ENCODE results near the gene TTLL5. TPM values are rescaled to one million over a fixed set of nuclear protein-coding genes. Genes with fewer than 3 reads are reported as not detected.

Gene TTLL5
- total and polyA plus RNA-seq, 9 of the 15 experiments (the other 6 are each of a cell fraction or from before 2014, with no cell fraction given), result 4.1 to 18.9 (median 12.6) TPM

DNA sequence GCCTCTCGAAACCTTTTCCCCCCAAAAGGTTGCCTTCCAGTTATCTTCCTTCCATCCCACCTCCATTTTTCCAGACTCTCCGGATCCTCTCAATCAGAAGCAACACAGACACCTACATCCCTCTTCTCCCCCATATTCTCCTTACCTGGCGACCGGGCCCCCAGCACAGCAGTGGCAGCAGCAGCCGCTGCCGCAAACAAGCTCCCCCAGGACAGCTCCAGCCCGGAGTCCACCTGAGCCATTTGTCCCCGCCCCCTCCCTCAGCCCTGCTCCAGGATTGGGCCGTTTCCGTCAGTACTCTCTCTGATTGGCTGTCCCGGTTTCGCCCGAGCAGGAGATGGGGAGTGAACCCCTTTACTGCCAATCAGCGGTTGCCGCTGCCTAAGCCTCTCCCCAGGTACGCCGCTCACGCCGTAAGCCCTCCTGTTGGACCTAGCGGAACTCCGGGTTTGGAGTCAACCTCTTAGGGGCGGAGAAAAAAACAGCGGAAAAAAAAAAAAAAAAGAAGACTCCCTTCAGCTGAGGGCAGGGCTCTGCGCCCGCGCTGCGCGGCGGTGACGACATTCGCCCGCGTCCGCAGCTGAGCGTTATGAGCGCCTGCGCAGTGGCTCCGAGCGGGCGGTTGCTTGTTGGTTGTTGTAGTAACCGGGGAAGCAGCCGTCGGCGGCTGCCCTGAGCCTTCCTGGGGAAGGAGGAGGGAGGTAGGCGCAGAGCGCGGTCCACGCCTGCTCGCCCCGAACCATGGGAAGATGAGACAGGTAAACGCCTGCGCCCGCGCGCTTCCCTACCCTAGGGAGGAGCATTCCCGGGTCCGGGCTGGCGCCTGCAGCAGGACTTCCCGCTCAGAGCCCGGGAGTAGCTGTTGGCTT lies at the start of gene TTLL5, which contains the start of gene ERG28 (continued):
- peak; percentile 58 for TF ChIP-seq PBX2 (CRISPR knock-in tag; IDR thresholded peaks at IDR 0.05; ENCODE audit: low read depth)
- TF ChIP-seq PBX2 (tag; conservative IDR thresholded peaks at IDR 0.05; ENCODE audit: low read depth), result peak; percentile 91
- TF ChIP-seq EP300 (IDR thresholded peaks at IDR 0.05; ENCODE audit: low read length), result peak; percentile 36; the same call in 1 of the 2 replicates
- TF ChIP-seq POLR2G (IDR thresholded peaks at IDR 0.05; ENCODE audit: low read depth, low read length), result peak; percentile 68
- TF ChIP-seq JUND (IDR thresholded peaks at IDR 0.05; ENCODE audit: borderline replicate concordance, low read depth, low read length), result peak; percentile 35; the same call in 1 of the 2 replicates
- no peak for TF ChIP-seq JUND (tag; IDR thresholded peaks at IDR 0.05; ENCODE audit: borderline replicate concordance, low read depth, low read length)
- TF ChIP-seq ZBTB11 (CRISPR knock-in tag; IDR thresholded peaks at IDR 0.05), result no peak
- TF ChIP-seq TBP (optimal IDR thresholded peaks at IDR 0.05; ENCODE audit: low read depth, low read length), result peak; percentile 23
- TF ChIP-seq, protein P1, sequence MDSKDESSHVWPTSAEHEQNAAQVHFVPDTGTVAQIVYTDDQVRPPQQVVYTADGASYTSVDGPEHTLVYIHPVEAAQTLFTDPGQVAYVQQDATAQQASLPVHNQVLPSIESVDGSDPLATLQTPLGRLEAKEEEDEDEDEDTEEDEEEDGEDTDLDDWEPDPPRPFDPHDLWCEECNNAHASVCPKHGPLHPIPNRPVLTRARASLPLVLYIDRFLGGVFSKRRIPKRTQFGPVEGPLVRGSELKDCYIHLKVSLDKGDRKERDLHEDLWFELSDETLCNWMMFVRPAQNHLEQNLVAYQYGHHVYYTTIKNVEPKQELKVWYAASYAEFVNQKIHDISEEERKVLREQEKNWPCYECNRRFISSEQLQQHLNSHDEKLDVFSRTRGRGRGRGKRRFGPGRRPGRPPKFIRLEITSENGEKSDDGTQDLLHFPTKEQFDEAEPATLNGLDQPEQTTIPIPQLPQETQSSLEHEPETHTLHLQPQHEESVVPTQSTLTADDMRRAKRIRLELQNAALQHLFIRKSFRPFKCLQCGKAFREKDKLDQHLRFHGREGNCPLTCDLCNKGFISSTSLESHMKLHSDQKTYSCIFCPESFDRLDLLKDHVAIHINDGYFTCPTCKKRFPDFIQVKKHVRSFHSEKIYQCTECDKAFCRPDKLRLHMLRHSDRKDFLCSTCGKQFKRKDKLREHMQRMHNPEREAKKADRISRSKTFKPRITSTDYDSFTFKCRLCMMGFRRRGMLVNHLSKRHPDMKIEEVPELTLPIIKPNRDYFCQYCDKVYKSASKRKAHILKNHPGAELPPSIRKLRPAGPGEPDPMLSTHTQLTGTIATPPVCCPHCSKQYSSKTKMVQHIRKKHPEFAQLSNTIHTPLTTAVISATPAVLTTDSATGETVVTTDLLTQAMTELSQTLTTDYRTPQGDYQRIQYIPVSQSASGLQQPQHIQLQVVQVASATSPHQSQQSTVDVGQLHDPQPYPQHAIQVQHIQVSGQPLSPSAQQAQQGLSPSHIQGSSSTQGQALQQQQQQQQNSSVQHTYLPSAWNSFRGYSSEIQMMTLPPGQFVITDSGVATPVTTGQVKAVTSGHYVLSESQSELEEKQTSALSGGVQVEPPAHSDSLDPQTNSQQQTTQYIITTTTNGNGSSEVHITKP (IDR thresholded peaks at IDR 0.05; ENCODE audit: partially characterized antibody), result peak; percentile 19
- TF ChIP-seq EP400 (IDR thresholded peaks at IDR 0.05), result peak; percentile 1; the same call in 1 of the 2 replicates
- TF ChIP-seq RBBP5 (IDR thresholded peaks at IDR 0.05; ENCODE audit: borderline replicate concordance, insufficient read depth, low read length, poor library complexity, severe bottlenecking), result peak; percentile 53
- TF ChIP-seq, protein P2, sequence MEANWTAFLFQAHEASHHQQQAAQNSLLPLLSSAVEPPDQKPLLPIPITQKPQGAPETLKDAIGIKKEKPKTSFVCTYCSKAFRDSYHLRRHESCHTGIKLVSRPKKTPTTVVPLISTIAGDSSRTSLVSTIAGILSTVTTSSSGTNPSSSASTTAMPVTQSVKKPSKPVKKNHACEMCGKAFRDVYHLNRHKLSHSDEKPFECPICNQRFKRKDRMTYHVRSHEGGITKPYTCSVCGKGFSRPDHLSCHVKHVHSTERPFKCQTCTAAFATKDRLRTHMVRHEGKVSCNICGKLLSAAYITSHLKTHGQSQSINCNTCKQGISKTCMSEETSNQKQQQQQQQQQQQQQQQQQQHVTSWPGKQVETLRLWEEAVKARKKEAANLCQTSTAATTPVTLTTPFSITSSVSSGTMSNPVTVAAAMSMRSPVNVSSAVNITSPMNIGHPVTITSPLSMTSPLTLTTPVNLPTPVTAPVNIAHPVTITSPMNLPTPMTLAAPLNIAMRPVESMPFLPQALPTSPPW (CRISPR knock-in tag; IDR thresholded peaks at IDR 0.05), result peak; percentile 48
- peak; percentile 93 for TF ChIP-seq MBD2 (IDR thresholded peaks at IDR 0.05; ENCODE audit: borderline replicate concordance, low read depth)
